ENCODE measurements around the gene PAK3. TPM values are rescaled to one million over a fixed set of nuclear protein-coding genes. Genes with fewer than 3 reads are reported as not detected.

Gene PAK3
- total RNA-seq, 1 experiment from 2014 or later, result 7.5 TPM

GRCh38 chrX:111164728-111165127, 68.7 kb downstream of the PAK3 start:
- H3K4ac ChIP-seq (ENCODE audit: low read depth, low read length), result no peak overlapping the region
- DNase-seq, result no peak
- H2BK15ac ChIP-seq (ENCODE audit: low read depth, low read length), result no peak overlapping the region
- no peak overlapping the region for H2AK5ac ChIP-seq (ENCODE audit: insufficient read length, low read length)
- no peak overlapping the region for H3K56ac ChIP-seq (ENCODE audit: insufficient read length, low read depth, low read length)
- H2BK12ac ChIP-seq (ENCODE audit: insufficient read length, low read depth, low read length), result no peak overlapping the region
- H3K79me2 ChIP-seq (ENCODE audit: insufficient read depth, low read length), result no peaks in the 10 kb centered on the region
- H4K5ac ChIP-seq (ENCODE audit: insufficient read length, low read depth, low read length), result no peak overlapping the region
- H4K91ac ChIP-seq (ENCODE audit: insufficient read length, low read depth, low read length), result no peak overlapping the region
- H3K79me1 ChIP-seq (ENCODE audit: insufficient read depth, low read depth, low read length, poor library complexity, severe bottlenecking), result no peaks in the 10 kb centered on the region
- TF ChIP-seq CTCF (conservative IDR thresholded peaks at IDR 0.05), result peak; percentile 79
- H2BK5ac ChIP-seq (ENCODE audit: insufficient read length, low read length), result no peak overlapping the region
- H3K18ac ChIP-seq (ENCODE audit: insufficient read length, low read depth, low read length), result no peak overlapping the region
- H3K14ac ChIP-seq (ENCODE audit: insufficient read depth, low read length), result no peak overlapping the region
- H2BK120ac ChIP-seq (ENCODE audit: low read depth, low read length, poor library complexity, severe bottlenecking), result no peak overlapping the region
- no peak overlapping the region for H3K4me2 ChIP-seq (ENCODE audit: insufficient read depth, insufficient read length, low read length)
- no peak overlapping the region for H2BK20ac ChIP-seq (ENCODE audit: low read depth, low read length, poor library complexity, severe bottlenecking)
- H3K9me3 ChIP-seq (ENCODE audit: control insufficient read depth, low read depth, low read length), result no peaks in the 10 kb centered on the region
- no peaks in the 10 kb centered on the region for H3K23me2 ChIP-seq (ENCODE audit: insufficient read length, low read depth, low read length, poor library complexity, severe bottlenecking)
- Mint-ChIP-seq H3K36me3 (ENCODE audit: insufficient read depth in 1 of 3, low read depth in 3 of 3) (peaks cover 2 to 4% (median 2%) of the 10 kb centered on the region in 3 experiments; a peak in 4 of 7 replicates), H3K9me3 (peaks cover 0 to 2% of the 10 kb centered on the region in 2 experiments; a peak in 1 of 5 replicates), H3K4me3 (no peak overlapping the region), H3K27ac (no peak overlapping the region), H3K4me1 (no peaks in the 10 kb centered on the region), H3K27me3 (ENCODE audit: low read depth) (no peaks in the 10 kb centered on the region)
- H3K23ac ChIP-seq (ENCODE audit: insufficient read length, low read depth, low read length), result no peak overlapping the region
- H3K4me1 ChIP-seq (ENCODE audit: insufficient read depth, low read length), result no peaks in the 10 kb centered on the region; the same call in 1 of the 2 replicates
- no peak overlapping the region for H2AFZ ChIP-seq (ENCODE audit: low read length)
- no CpG with 5 or more reads among the region's 3 CpGs for WGBS (ENCODE audit: extremely low coverage, insufficient read length, low lambda C conversion rate)
- H4K20me1 ChIP-seq (ENCODE audit: control insufficient read depth, insufficient read depth, insufficient read length), result no peaks in the 10 kb centered on the region
- no peak overlapping the region for H4K8ac ChIP-seq (replicated peaks; ENCODE audit: insufficient read length, low read depth, low read length)
- no peak overlapping the region for H3K9ac ChIP-seq (ENCODE audit: extremely low read depth, insufficient read length, low read length)
- H3T11ph ChIP-seq (ENCODE audit: low read length), result no peak overlapping the region
- H3K27ac ChIP-seq (ENCODE audit: insufficient read length, low read depth, low read length), result no peak overlapping the region
- H3K27me3 ChIP-seq (ENCODE audit: insufficient read depth, low read length), result no peaks in the 10 kb centered on the region
